Left ventricle myocardium inferior (tissue), 1 donor: ENCODE data around the gene KCNJ15. TPM values are rescaled to one million over a fixed set of nuclear protein-coding genes. Genes with fewer than 3 reads are reported as not detected.

Experiments used
- DNase-seq: peaks from one replicate; pipeline ENCODE4 v3.0.0-alpha.2; 2020
- H3K27ac ChIP-seq: fragments of 200-600 bp; replicated peaks from 2 replicates; pipeline ENCODE4 v1.8.0; 2021
- H3K27me3 ChIP-seq: fragments of 200-600 bp; 2 replicates; pipeline ENCODE4 v1.8.0; 2021; ENCODE audit warnings: low read depth
- H3K36me3 ChIP-seq: fragments of 200-600 bp; 2 replicates; pipeline ENCODE4 v1.8.0; 2021
- H3K4me1 ChIP-seq: fragments of 200-600 bp; 2 replicates; pipeline ENCODE4 v1.8.0; 2021
- H3K4me3 ChIP-seq: fragments of 200-600 bp; 2 replicates; pipeline ENCODE4 v1.8.0; 2021; ENCODE audit warnings: mild to moderate bottlenecking, moderate library complexity
- H3K9me3 ChIP-seq: fragments of 200-600 bp; replicated peaks from 2 replicates; pipeline ENCODE4 v1.8.0; 2021
- intact Hi-C: fragments of 100-400 bp; cut with micrococcal nuclease; formaldehyde crosslinking; loops from one replicate; pipeline ENCODE4 v1.11.0; 2022
- total RNA-seq: library from RNA; stranded (reverse); fragmentation: NEBNext Ultra II Directional; extraction: Animal tissue kit (Norgen Biotek cat#: 25700); gene quantifications from one replicate; pipeline ENCODE4 v1.2.1, GENCODE V29; 2021
- TF ChIP-seq, protein P1 (sequence below): fragments of 200-600 bp; IDR thresholded peaks from 2 replicates; pipeline ENCODE4 v1.8.0; 2021; ENCODE audit warnings: antibody characterized with exemption, mild to moderate bottlenecking, borderline replicate concordance
- donor health status: DM: no; HTN: yes; CAD: no; lungs with severe emphysema.

Gene KCNJ15
- total RNA-seq, 1 donor from 2014 or later, result 0.30 TPM

GRCh38 chr21:38280454-38280853 is 23.7 kb downstream of the KCNJ15 start:
- Histone ChIP-seq H3K27ac (no peak overlapping the region), H3K4me3 (no peak overlapping the region), H3K27me3 (no peaks in the 10 kb centered on the region), H3K36me3 (no peaks in the 10 kb centered on the region), H3K4me1 (no peaks in the 10 kb centered on the region), H3K9me3 (no peaks in the 10 kb centered on the region)
- intact Hi-C loops, result no loop called here
- no peak for DNase-seq
- TF ChIP-seq, protein P1, sequence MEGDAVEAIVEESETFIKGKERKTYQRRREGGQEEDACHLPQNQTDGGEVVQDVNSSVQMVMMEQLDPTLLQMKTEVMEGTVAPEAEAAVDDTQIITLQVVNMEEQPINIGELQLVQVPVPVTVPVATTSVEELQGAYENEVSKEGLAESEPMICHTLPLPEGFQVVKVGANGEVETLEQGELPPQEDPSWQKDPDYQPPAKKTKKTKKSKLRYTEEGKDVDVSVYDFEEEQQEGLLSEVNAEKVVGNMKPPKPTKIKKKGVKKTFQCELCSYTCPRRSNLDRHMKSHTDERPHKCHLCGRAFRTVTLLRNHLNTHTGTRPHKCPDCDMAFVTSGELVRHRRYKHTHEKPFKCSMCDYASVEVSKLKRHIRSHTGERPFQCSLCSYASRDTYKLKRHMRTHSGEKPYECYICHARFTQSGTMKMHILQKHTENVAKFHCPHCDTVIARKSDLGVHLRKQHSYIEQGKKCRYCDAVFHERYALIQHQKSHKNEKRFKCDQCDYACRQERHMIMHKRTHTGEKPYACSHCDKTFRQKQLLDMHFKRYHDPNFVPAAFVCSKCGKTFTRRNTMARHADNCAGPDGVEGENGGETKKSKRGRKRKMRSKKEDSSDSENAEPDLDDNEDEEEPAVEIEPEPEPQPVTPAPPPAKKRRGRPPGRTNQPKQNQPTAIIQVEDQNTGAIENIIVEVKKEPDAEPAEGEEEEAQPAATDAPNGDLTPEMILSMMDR, result no peak

DNA sequence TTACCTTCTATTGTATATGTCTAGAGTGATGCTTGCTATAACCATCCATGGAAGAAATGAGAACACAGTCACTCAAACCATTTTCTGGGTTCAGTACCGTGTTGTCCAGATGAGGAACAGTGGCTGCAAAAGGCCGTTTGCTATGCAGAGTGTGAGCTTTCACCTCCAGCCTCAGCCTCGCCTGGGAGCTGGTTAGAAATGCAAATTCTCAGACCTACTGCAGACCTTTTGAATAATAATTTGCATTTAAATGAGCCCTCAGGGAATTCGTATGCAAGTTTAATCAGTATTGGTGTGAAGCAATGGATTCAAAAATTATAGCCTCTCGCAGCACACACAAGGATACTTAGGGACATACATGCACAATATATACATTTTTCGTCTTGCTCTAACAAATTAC is 24.1 kb downstream of the KCNJ15 start:
- intact Hi-C loops, result no loop called here
- Histone ChIP-seq H3K4me1 (no peaks in the 10 kb centered on the region), H3K4me3 (no peak overlapping the region), H3K9me3 (no peaks in the 10 kb centered on the region), H3K36me3 (no peaks in the 10 kb centered on the region), H3K27me3 (no peaks in the 10 kb centered on the region), H3K27ac (no peak overlapping the region)
- DNase-seq, result no peak
- TF ChIP-seq, protein P1, result no peak

- intact Hi-C loops, result no loop called here
- no peaks in the 10 kb centered on the region for H3K27me3 ChIP-seq
- no peaks in the 10 kb centered on the region for H3K4me1 ChIP-seq
- TF ChIP-seq, protein P1, result no peak
- H3K36me3 ChIP-seq, result no peaks in the 10 kb centered on the region
- H3K4me3 ChIP-seq, result no peak overlapping the region
- no peaks in the 10 kb centered on the region for H3K9me3 ChIP-seq
- H3K27ac ChIP-seq, result no peak overlapping the region
- no peak for DNase-seq
These were observed 26.1 kb downstream of the KCNJ15 start for GRCh38 chr21:38282921-38283320.

- TF ChIP-seq, protein P1, result no peak
- Histone ChIP-seq H3K27ac (no peak overlapping the region), H3K36me3 (no peaks in the 10 kb centered on the region), H3K27me3 (no peaks in the 10 kb centered on the region), H3K4me3 (no peak overlapping the region), H3K9me3 (no peaks in the 10 kb centered on the region), H3K4me1 (no peaks in the 10 kb centered on the region)
- intact Hi-C loops, result no loop called here
- DNase-seq, result no peak
These were observed 27.4 kb downstream of the KCNJ15 start for GRCh38 chr21:38284216-38284615.

- Histone ChIP-seq H3K36me3 (no peaks in the 10 kb centered on the region), H3K4me1 (no peaks in the 10 kb centered on the region), H3K4me3 (no peak overlapping the region), H3K9me3 (no peaks in the 10 kb centered on the region), H3K27ac (no peak overlapping the region), H3K27me3 (no peaks in the 10 kb centered on the region)
- TF ChIP-seq, protein P1, result no peak
- intact Hi-C loops, result no loop called here
- DNase-seq, result no peak
These were observed 30.1 kb downstream of the KCNJ15 start for GRCh38 chr21:38286739-38287471.
